Mesodermal cell (in vitro differentiated cells): ENCODE measurements around the gene RAB6B.

Experiments
- H3K27ac ChIP-seq: 2 replicates; pipeline ENCODE4 v1.7.0; 2013; ENCODE audit warnings: mild to moderate bottlenecking, low read depth, low read length, moderate library complexity; ENCODE audit not compliant: severe bottlenecking
- H3K36me3 ChIP-seq: 2 replicates; pipeline ENCODE4 v1.7.1; 2013; ENCODE audit warnings: mild to moderate bottlenecking, low read length, moderate library complexity; ENCODE audit not compliant: control insufficient read depth, insufficient read depth
- H3K4me1 ChIP-seq: one replicate; pipeline ENCODE4 v1.7.1; 2013; ENCODE audit warnings: mild to moderate bottlenecking, low read length; ENCODE audit not compliant: insufficient read depth, control insufficient read depth, poor library complexity, severe bottlenecking
- H3K4me3 ChIP-seq: 2 replicates; pipeline ENCODE4 v1.7.0; 2013; ENCODE audit warnings: low read length, control low read depth, mild to moderate bottlenecking; ENCODE audit not compliant: insufficient read depth, poor library complexity, severe bottlenecking; ENCODE audit errors: extremely low read depth
- H3K9me3 ChIP-seq: 2 replicates; pipeline ENCODE4 v1.7.1; 2013; ENCODE audit warnings: mild to moderate bottlenecking, low read length, moderate library complexity; ENCODE audit not compliant: control insufficient read depth
- WGBS, 2 experiments: methylation state at CpG; one replicate each; pipeline ENCODE4 v1.1.5; 2013; ENCODE audit warnings: missing lambda C conversion rate in 2 of 2; ENCODE audit not compliant: insufficient coverage in 2 of 2; 5-methylcytosine and 5-hydroxymethylcytosine counted together

The RAB6B gene

GRCh38 chr3:133930341-133930933, 34.8 kb upstream of the RAB6B start:
- WGBS, 2 experiments = no CpG with 5 or more reads among the region's 1 CpG
- no peak overlapping the region for H3K27ac ChIP-seq

DNA sequence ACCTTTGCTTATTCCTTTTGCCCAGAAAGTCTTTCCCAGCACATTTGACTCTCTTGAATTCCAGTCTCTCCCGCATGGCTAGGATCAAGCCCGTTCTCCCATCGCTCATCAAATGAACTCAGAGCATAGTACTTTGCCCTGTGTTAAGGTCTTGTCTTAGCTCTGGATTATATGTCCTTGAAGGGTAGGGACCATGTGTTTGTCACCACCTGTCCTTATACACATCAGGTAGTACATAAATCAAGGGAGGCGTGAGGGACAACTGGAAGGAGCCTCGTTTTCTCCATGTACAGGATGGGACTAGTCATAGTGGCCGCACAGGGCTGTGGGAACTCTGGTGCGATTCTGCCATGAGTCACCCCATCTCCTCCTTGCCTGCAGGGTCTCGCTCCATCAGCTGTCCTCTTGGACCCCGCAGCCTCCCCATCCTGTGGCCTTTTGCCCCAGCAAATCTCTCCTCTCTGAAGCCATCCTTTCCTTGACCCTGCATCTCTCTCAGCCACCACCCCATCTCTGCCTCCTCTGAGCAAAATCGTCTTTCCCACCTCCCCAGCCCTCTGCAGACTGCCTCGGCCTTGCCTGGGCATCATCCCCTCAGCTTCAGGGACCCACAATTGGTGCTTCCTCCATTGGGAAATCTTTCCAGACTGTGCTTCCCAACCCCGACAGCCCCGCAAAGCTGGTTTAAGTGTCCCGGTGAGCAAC, 33.4 kb upstream of the RAB6B start:
- no peak overlapping the region for H3K27ac ChIP-seq
- no peak overlapping the region for H3K4me3 ChIP-seq
- no peaks in the 10 kb centered on the region for H3K36me3 ChIP-seq
- 91 to 98% methylated on average over 10 to 13 of the region's 14 CpGs for WGBS, 2 experiments
- H3K9me3 ChIP-seq = no peaks in the 10 kb centered on the region
- no peaks in the 10 kb centered on the region for H3K4me1 ChIP-seq

More at GRCh38 chr3:133930341-133930933, 34.8 kb upstream of the RAB6B start:
- no peak overlapping the region for H3K4me3 ChIP-seq
- H3K9me3 ChIP-seq = no peaks in the 10 kb centered on the region
- H3K36me3 ChIP-seq = no peaks in the 10 kb centered on the region
- H3K4me1 ChIP-seq = no peaks in the 10 kb centered on the region

DNA sequence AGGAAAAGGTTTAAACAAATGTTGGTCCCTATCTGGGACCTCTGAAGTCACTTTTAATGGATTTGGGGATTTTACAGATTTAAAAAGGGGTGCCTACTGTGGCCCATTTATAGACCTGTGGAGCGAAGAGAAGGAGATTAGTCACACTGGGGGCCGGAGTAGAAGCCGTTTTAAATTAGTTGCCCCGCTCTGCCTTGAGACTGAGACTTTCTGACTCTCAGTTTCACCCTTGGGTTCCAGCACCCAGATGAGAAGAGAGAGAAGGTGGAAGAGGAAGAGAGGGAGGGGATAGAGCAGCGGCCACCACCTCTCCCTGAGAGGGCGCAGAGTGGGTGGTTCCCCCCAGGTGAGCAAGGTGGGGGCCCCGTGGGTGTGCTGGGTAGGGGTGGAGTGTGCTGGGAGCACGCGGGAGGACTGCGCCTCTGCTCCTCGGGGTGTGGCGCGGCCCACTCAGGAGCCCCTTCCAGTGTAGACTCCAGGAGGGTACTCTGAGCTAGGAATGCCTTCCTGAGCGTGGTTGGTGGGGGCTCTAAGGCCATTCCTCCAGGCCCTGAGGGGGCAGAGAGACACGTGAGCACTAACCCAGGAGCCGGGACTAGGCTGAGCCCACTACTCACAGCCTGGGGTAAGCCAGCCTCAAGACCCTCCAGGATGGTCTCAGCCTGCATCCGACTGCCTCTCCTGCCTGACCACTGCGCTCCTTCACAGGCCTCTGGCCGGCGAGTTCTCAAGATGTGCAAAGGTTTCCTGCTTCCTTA, 32.6 kb upstream of the RAB6B start:
- H3K9me3 ChIP-seq = no peaks in the 10 kb centered on the region
- no peaks in the 10 kb centered on the region for H3K36me3 ChIP-seq
- H3K4me3 ChIP-seq = no peak overlapping the region
- no peaks in the 10 kb centered on the region for H3K4me1 ChIP-seq
- 91 to 96% methylated on average over 14 to 17 of the region's 20 CpGs for WGBS, 2 experiments
- H3K27ac ChIP-seq = no peak overlapping the region

GRCh38 chr3:133927540-133928066, 31.9 kb upstream of the RAB6B start:
- 11 to 15% methylated on average over 28 to 34 of the region's 51 CpGs for WGBS, 2 experiments
- peak overlapping the region; percentile 46 for H3K4me3 ChIP-seq

DNA sequence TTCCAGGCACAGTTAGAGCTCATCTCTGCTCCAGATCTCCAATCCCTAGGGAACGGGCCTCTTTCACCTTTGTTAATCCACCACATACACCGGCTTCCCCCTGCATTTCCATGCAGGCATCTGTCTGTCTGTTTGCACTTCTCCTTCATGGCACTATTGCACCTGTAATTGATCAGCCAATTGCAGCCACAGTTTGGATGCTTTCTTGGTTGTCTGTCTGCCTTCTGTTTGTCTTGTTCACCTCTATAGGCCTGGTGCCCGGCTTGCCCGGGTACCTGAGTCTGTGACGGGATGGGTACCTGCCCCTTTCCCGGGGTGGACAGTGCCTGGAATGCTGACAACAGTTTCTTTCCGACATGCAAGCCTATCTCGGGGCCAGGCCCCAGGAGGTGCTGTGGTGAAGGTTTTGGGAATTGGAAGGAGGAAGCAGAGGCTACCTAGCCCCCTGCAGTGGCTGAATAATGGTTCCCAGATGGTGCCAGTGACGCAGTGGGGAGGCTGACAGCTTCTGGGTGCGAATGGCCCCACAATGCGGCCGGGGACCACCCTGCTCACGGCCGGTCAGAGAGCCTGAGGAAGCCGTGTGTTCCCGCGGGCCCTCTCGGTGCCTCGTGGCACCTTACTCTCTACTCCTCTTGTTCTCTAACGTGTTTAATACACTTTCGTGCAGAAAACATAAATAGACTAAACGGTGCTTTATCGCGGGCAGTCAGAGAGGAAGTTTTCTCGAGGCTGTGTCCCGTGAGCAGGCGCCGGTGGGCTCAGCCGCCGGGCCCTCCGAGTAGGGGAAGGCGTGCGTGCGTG, 31.3 kb upstream of the RAB6B start:
- WGBS, 2 experiments = 19 to 24% methylated on average over 25 to 26 of the region's 34 CpGs
- H3K4me3 ChIP-seq = peak overlapping the region; percentile 46
- H3K9me3 ChIP-seq = no peaks in the 10 kb centered on the region
- no peaks in the 10 kb centered on the region for H3K36me3 ChIP-seq
- no peaks in the 10 kb centered on the region for H3K4me1 ChIP-seq
- no peak overlapping the region for H3K27ac ChIP-seq

More at GRCh38 chr3:133927540-133928066, 31.9 kb upstream of the RAB6B start:
- Histone ChIP-seq H3K9me3 (no peaks in the 10 kb centered on the region), H3K4me1 (no peaks in the 10 kb centered on the region), H3K27ac (no peak overlapping the region), H3K36me3 (no peaks in the 10 kb centered on the region)

DNA sequence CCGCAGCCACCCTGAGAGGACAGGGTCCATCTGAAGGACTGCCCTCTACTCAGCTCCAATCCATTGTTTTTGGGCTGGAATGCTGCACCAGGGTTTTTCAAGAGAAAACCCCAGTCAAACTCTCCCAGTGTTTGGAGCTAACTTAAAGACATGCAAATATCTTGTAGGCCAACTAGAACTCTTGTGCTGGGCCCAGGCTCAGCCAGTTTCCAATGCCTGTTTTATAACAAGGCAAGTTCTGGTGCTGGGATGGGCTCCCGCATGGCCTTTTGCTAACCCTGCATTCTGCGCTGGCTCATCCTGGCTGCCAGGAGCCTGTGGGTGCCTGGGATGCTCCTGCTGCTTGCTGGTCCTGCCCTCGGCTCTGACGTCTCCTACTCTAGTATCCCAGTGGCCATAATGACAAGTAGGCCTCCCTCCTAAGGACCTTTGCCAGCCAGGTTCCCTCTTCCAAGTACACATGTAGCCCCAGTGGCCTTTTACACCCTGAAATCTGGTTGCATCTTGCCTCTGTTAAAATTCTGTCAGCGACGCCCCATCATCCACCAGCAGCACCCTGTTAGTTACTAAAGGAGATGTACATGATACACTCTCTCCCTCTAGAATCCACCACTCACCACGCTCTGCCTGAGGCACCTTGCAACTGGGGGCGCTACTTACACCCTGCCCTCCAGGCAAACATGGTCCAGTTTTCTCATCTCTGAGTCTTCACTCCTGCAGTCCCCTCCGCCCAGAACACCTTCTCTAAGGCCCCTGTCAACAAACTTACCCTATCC, 30.5 kb upstream of the RAB6B start:
- H3K36me3 ChIP-seq = no peaks in the 10 kb centered on the region
- no peak overlapping the region for H3K4me3 ChIP-seq
- H3K27ac ChIP-seq = no peak overlapping the region
- H3K9me3 ChIP-seq = no peaks in the 10 kb centered on the region
- WGBS, 2 experiments = 90 to 97% methylated on average over 10 of the region's 10 CpGs
- no peaks in the 10 kb centered on the region for H3K4me1 ChIP-seq

GRCh38 chr3:133924041-133924440, 28.4 kb upstream of the RAB6B start:
- no peaks in the 10 kb centered on the region for H3K4me1 ChIP-seq
- no peaks in the 10 kb centered on the region for H3K36me3 ChIP-seq
- 100% methylated on average over 1 of the region's 4 CpGs; no CpG with 5 or more reads in 1 of the 2 experiments for WGBS, 2 experiments
- H3K9me3 ChIP-seq = no peaks in the 10 kb centered on the region
- H3K27ac ChIP-seq = no peak overlapping the region
- no peak overlapping the region for H3K4me3 ChIP-seq

DNA sequence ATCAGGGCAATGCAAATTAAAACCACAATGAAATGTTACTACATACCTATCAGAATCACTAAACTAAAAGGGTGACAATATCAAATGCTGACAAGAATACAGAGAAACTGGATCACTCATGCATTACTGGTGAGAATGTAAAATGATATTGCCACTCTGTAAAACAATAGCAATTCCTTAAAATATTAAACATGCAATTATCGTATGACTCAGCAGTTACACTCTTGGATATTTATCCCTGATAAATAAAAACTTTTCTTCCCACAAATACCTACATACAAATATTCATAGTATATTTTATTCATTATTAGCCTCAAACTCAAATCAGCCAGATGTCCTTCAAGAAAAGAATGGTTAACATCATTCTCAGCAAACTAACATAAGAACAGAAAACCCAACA, 25.9 kb upstream of the RAB6B start:
- Histone ChIP-seq H3K36me3 (no peaks in the 10 kb centered on the region), H3K4me1 (no peaks in the 10 kb centered on the region), H3K9me3 (no peaks in the 10 kb centered on the region), H3K4me3 (no peak overlapping the region), H3K27ac (no peak overlapping the region)
- no CpG with 5 or more reads among the region's 1 CpG for WGBS, 2 experiments

GRCh38 chr3:133917144-133917543, 21.5 kb upstream of the RAB6B start:
- Histone ChIP-seq H3K4me3 (no peak overlapping the region), H3K27ac (no peak overlapping the region), H3K4me1 (no peaks in the 10 kb centered on the region), H3K36me3 (no peaks in the 10 kb centered on the region), H3K9me3 (no peaks in the 10 kb centered on the region)
